Measurements from ENCODE around the gene PRR5. TPM values are rescaled to one million over a fixed set of nuclear protein-coding genes. Genes with fewer than 3 reads are reported as not detected.

Gene PRR5
- total RNA-seq, 1 donor: 40.9 TPM

GRCh38 chr22:44748524-44748923 lies 46.5 kb downstream of the PRR5 start:
- no peak for DNase-seq (ENCODE audit: low read depth in 2 of 3, low spot score in 2 of 3)

- no peak for DNase-seq (ENCODE audit: low read depth in 2 of 3, low spot score in 2 of 3)
Observed at GRCh38 chr22:44750481-44750880, 48.5 kb downstream of the PRR5 start.

- no peak for DNase-seq (ENCODE audit: low read depth in 2 of 3, low spot score in 2 of 3)
Observed at GRCh38 chr22:44752285-44753188, 50.5 kb downstream of the PRR5 start, which contains the start of gene ARHGAP8. ARHGAP8 (plus strand) TSS chr22:44752575; CDS start chr22:44786528, 33,953 bp downstream.

GRCh38 chr22:44753189-44754042 lies 51.4 kb downstream of the PRR5 start:
- DNase-seq (ENCODE audit: low read depth in 2 of 3, low spot score in 2 of 3): no peak

GRCh38 chr22:44754998-44755397 lies 53.0 kb downstream of the PRR5 start:
- no peak for DNase-seq (ENCODE audit: low read depth in 2 of 3, low spot score in 2 of 3)

- no peak for DNase-seq (ENCODE audit: low read depth in 2 of 3, low spot score in 2 of 3)
Observed at GRCh38 chr22:44755417-44755816, 53.4 kb downstream of the PRR5 start.

GRCh38 chr22:44755956-44756361 lies 54.0 kb downstream of the PRR5 start:
- DNase-seq (ENCODE audit: low read depth in 2 of 3, low spot score in 2 of 3): no peak

- no peak for DNase-seq (ENCODE audit: low read depth in 2 of 3, low spot score in 2 of 3)
Observed at GRCh38 chr22:44758344-44758973, 56.5 kb downstream of the PRR5 start.

GRCh38 chr22:44759001-44759400 lies 57.0 kb downstream of the PRR5 start:
- no peak for DNase-seq (ENCODE audit: low read depth in 2 of 3, low spot score in 2 of 3)

GRCh38 chr22:44759430-44760310 lies 57.7 kb downstream of the PRR5 start:
- no peak for DNase-seq (ENCODE audit: low read depth in 2 of 3, low spot score in 2 of 3)

GRCh38 chr22:44760476-44760875 lies 58.5 kb downstream of the PRR5 start:
- DNase-seq (ENCODE audit: low read depth in 2 of 3, low spot score in 2 of 3): no peak

- DNase-seq (ENCODE audit: low read depth in 2 of 3, low spot score in 2 of 3): no peak
Observed at GRCh38 chr22:44761025-44761424, 59.0 kb downstream of the PRR5 start.

- DNase-seq (ENCODE audit: low read depth in 2 of 3, low spot score in 2 of 3): no peak
Observed at GRCh38 chr22:44764373-44764772, 62.4 kb downstream of the PRR5 start.

- DNase-seq (ENCODE audit: low read depth in 2 of 3, low spot score in 2 of 3): no peak
Observed at GRCh38 chr22:44764974-44765373, 63.0 kb downstream of the PRR5 start.

GRCh38 chr22:44765571-44766285 lies 63.7 kb downstream of the PRR5 start:
- DNase-seq (ENCODE audit: low read depth in 2 of 3, low spot score in 2 of 3): no peak

- peak in 1 of 3 donors; percentile 7 for DNase-seq (ENCODE audit: low read depth in 2 of 3, low spot score in 2 of 3)
Observed at GRCh38 chr22:44773082-44773481, 71.1 kb downstream of the PRR5 start.

GRCh38 chr22:44775862-44776261 lies 73.9 kb downstream of the PRR5 start:
- DNase-seq (ENCODE audit: low read depth in 2 of 3, low spot score in 2 of 3): no peak

- DNase-seq (ENCODE audit: low read depth in 2 of 3, low spot score in 2 of 3): no peak
Observed at GRCh38 chr22:44776605-44777363, 74.8 kb downstream of the PRR5 start.

- no peak for DNase-seq (ENCODE audit: low read depth in 2 of 3, low spot score in 2 of 3)
Observed at GRCh38 chr22:44777364-44777755, 75.4 kb downstream of the PRR5 start.
